Neural progenitor cell (in vitro differentiated cells): ENCODE results near the gene BLTP3A. TPM values are rescaled to one million over a fixed set of nuclear protein-coding genes. Genes with fewer than 3 reads are reported as not detected.

Experiments used
- DNase-seq: peaks from one replicate; pipeline ENCODE4 v3.0.0-alpha.2; 2016; ENCODE audit warnings: low spot score
- H2AFZ ChIP-seq: fragments of 200-600 bp; sonication (generic); replicated peaks from 2 replicates; pipeline ENCODE4 v1.6.1; 2016; ENCODE audit warnings: antibody characterized with exemption
- H3F3A ChIP-seq: fragments of 200-600 bp; sonication (generic); 2 replicates; pipeline ENCODE4 v1.6.1; 2016; ENCODE audit warnings: antibody characterized with exemption, low read depth
- H3K27ac ChIP-seq: fragments of 200-600 bp; sonication (generic); 2 replicates; pipeline ENCODE4 v1.5.1; 2016; ENCODE audit warnings: mild to moderate bottlenecking
- H3K27me3 ChIP-seq: fragments of 200-600 bp; sonication (generic); 2 replicates; pipeline ENCODE4 v1.6.1; 2016; ENCODE audit warnings: mild to moderate bottlenecking, moderate library complexity
- H3K36me3 ChIP-seq: fragments of 200-600 bp; sonication (generic); 2 replicates; pipeline ENCODE4 v1.5.1; 2016
- H3K4me1 ChIP-seq: fragments of 200-600 bp; sonication (generic); 2 replicates; pipeline ENCODE4 v1.6.1; 2016; ENCODE audit warnings: mixed run types
- H3K4me2 ChIP-seq: fragments of 200-600 bp; sonication (generic); 2 replicates; pipeline ENCODE4 v1.6.1; 2016
- H3K4me3 ChIP-seq: fragments of 200-600 bp; sonication (generic); 2 replicates; pipeline ENCODE4 v1.5.1; 2016
- H3K79me2 ChIP-seq: fragments of 200-600 bp; sonication (generic); 2 replicates; pipeline ENCODE4 v1.6.1; 2016; ENCODE audit warnings: low read depth
- H3K9ac ChIP-seq: fragments of 200-600 bp; sonication (generic); 2 replicates; pipeline ENCODE4 v1.6.1; 2016
- H3K9me3 ChIP-seq: fragments of 200-600 bp; sonication (generic); 2 replicates; pipeline ENCODE4 v1.5.1; 2016; ENCODE audit warnings: low read depth
- H4K20me1 ChIP-seq: fragments of 200-600 bp; sonication (generic); 2 replicates; pipeline ENCODE4 v1.6.1; 2016; ENCODE audit warnings: low read depth
- H3K27ac Mint-ChIP-seq: 3 replicates; pipeline ENCODE4 v1.8.0; 2021; ENCODE audit warnings: mixed read lengths
- H3K27me3 Mint-ChIP-seq: 2 replicates; pipeline ENCODE4 v1.8.0; 2022; ENCODE audit warnings: low read depth, mild to moderate bottlenecking, inconsistent platforms, moderate library complexity, mixed read lengths; ENCODE audit not compliant: insufficient read depth
- H3K36me3 Mint-ChIP-seq: 3 replicates; pipeline ENCODE4 v1.8.0; 2021; ENCODE audit warnings: mixed read lengths
- H3K4me1 Mint-ChIP-seq: 3 replicates; pipeline ENCODE4 v1.8.0; 2021; ENCODE audit warnings: mixed read lengths
- H3K4me3 Mint-ChIP-seq: 3 replicates; pipeline ENCODE4 v1.8.0; 2021; ENCODE audit warnings: mild to moderate bottlenecking, moderate library complexity, mixed read lengths
- H3K9me3 Mint-ChIP-seq: 3 replicates; pipeline ENCODE4 v1.8.0; 2020; ENCODE audit warnings: mixed read lengths
- CTCF ChIP-seq: fragments of 200-600 bp; sonication (generic); IDR thresholded peaks from 2 replicates; pipeline ENCODE4 v1.5.1; 2017; ENCODE audit warnings: antibody characterized with exemption, mild to moderate bottlenecking
- EZH2 ChIP-seq: fragments of 200-600 bp; sonication (generic); IDR thresholded peaks from 2 replicates; pipeline ENCODE4 v1.6.1; 2017; ENCODE audit warnings: antibody characterized with exemption, mild to moderate bottlenecking, moderate library complexity
- EZH2phosphoT487 ChIP-seq: fragments of 200-600 bp; sonication (generic); IDR thresholded peaks from 2 replicates; pipeline ENCODE4 v1.6.1; 2017; ENCODE audit warnings: antibody characterized with exemption
- small RNA-seq: library from RNA; depleted of rRNA; stranded (forward); fragments of <200 nt; gene quantifications from one replicate; pipeline ENCODE3, GENCODE V24; 2015
- total RNA-seq: library from RNA; depleted of rRNA; stranded (reverse); fragments of >200 nt; gene quantifications from 2 replicates; pipeline ENCODE4 v1.2.3, GENCODE V29; 2015; ENCODE audit warnings: low replicate concordance

The BLTP3A gene
- total RNA-seq, 1 donor from 2014 or later, result 13.8 TPM

- no peak overlapping the region for H2AFZ ChIP-seq
- Mint-ChIP-seq H3K9me3 (no peaks in the 10 kb centered on the region), H3K4me3 (no peak overlapping the region), H3K4me1 (no peaks in the 10 kb centered on the region), H3K27me3 (no peaks in the 10 kb centered on the region), H3K36me3 (peaks cover 11% of the 10 kb centered on the region), H3K27ac (no peak overlapping the region)
- no peaks in the 10 kb centered on the region for H3F3A ChIP-seq
- H3K4me2 ChIP-seq, result no peak overlapping the region
- H3K79me2 ChIP-seq, result no peaks in the 10 kb centered on the region
- no peaks in the 10 kb centered on the region for H3K4me1 ChIP-seq
- TF ChIP-seq CTCF (no peak), EZH2 (no peak)
- no peaks in the 10 kb centered on the region for H3K36me3 ChIP-seq
- no peak overlapping the region for H3K9ac ChIP-seq
- no peaks in the 10 kb centered on the region for H3K27me3 ChIP-seq
- no peak for DNase-seq
- no peak overlapping the region for H3K27ac ChIP-seq
- no peaks in the 10 kb centered on the region for H3K9me3 ChIP-seq
- no peak overlapping the region for H3K4me3 ChIP-seq
- H4K20me1 ChIP-seq, result no peaks in the 10 kb centered on the region
Observed at GRCh38 chr6:34837528-34837927, 45.6 kb downstream of the BLTP3A start.

GRCh38 chr6:34839666-34840352, 47.9 kb downstream of the BLTP3A start:
- Histone ChIP-seq H3K4me2 (no peak overlapping the region), H3K36me3 (no peaks in the 10 kb centered on the region), H3K79me2 (no peaks in the 10 kb centered on the region), H3K4me1 (no peaks in the 10 kb centered on the region), H3K27ac (no peak overlapping the region), H3K9me3 (no peaks in the 10 kb centered on the region), H2AFZ (no peak overlapping the region), H4K20me1 (no peaks in the 10 kb centered on the region), H3K9ac (no peak overlapping the region), H3K27me3 (no peaks in the 10 kb centered on the region), H3K4me3 (no peak overlapping the region), H3F3A (no peaks in the 10 kb centered on the region)
- DNase-seq, result no peak
- Mint-ChIP-seq H3K36me3 (peaks cover 6% of the 10 kb centered on the region), H3K27me3 (no peaks in the 10 kb centered on the region), H3K9me3 (no peaks in the 10 kb centered on the region), H3K27ac (no peak overlapping the region), H3K4me3 (no peak overlapping the region), H3K4me1 (no peaks in the 10 kb centered on the region)
- TF ChIP-seq EZH2phosphoT487, result no peak
- no peak for TF ChIP-seq EZH2
- TF ChIP-seq CTCF, result no peak

Small RNA genes lying within 50 kb of the gene (small RNA-seq; reads per million reads assigned to genes)
- gene RF00019, result not detected

Other genes starting within 250 kb of the BLTP3A start
- gene SPDEF, start 235.8 kb upstream of the BLTP3A start, total RNA-seq, result 0.50 TPM in 1 of 2 replicates, not detected in the other
- gene ILRUN, start 95.3 kb upstream of the BLTP3A start, total RNA-seq, result 33.2 and 41.8 TPM in 2 replicates
- gene SNRPC, start 34.6 kb upstream of the BLTP3A start, total RNA-seq, result 89.7 and 149 TPM in 2 replicates
- gene TAF11, start 96.0 kb downstream of the BLTP3A start, total RNA-seq, result 51.8 and 75.0 TPM in 2 replicates
- gene ANKS1A, start 97.2 kb downstream of the BLTP3A start, total RNA-seq, result 17.0 and 25.6 TPM in 2 replicates